GM19324 (cell line): ENCODE measurements around the gene NKAP.

Experiments used
- ATAC-seq: cut with Tn5 transposase; IDR thresholded peaks from one replicate; pipeline ENCODE4 v1.9.1; 2021; ENCODE audit warnings: mild to moderate bottlenecking, moderate library complexity; ENCODE audit not compliant: unreplicated experiment, low FRiP score

NKAP gene

DNA sequence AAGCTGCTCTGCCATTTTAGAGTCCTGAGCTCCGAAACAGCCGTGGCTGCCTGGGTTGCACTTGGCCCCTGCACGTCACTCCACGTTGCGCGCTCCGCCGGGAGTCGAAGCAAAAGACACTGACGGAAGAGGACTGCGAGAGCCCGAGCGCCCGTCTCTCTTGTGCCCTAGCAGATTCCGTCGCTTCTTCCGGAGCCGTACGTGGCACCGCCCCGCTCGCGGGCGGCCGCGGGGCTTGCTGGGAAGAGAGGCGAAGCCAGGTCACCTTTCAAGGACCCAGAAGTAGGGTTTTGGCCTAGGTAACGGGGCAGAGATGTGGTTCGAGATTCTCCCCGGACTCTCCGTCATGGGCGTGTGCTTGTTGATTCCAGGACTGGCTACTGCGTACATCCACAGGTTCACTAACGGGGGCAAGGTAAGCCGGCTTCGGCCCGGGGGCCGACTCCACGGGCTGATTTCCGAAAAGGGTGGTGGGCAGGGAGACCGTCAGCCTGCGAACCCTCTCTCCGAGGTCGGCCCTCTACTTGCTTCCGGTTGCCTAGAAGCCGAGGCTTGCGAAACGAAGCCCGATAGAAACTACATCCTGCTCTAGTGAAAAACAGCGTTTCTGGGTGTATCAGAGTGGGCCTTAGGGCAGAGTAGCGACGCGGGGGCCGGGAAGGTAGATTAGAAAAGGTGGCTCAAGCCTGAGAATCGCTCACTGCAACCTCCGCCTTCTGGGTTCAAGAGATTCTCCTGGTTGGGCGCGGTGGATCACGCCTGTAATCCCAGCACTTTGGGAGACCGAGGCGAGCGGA is 71.8 kb downstream of the NKAP start, which contains the start of the genes NDUFA1 and RNF113A:
Gene NDUFA1 (plus strand): TSS at position 234 of the 797 bp plus-strand sequence. CDS start 80 bp downstream, at position 314.
Gene RNF113A (minus strand): TSS at position 135 of the 797 bp plus-strand sequence. CDS start 120 bp downstream, at position 15.
- ATAC-seq, result peak; percentile 93

DNA sequence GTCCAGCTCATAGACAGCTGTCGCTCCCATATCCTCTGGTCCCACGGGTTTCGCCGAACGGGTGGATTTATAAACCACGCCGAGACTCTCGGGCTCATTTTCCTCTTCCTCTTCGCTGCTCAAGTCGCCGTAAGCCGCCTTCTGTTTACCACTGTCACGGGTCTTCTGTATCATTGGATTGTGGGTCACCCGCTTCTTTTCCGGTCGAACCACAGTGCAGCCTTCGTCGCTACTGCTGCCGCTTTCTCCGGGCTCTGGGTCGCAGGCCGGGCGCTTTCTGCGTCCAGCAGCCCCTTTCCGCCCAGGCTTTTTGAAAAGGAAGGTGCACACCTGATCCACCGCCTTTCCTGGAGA is 72.3 kb downstream of the NKAP start:
- peak; percentile 42 for ATAC-seq
